Measurements from ENCODE around the gene QRFPR. TPM values are rescaled to one million over a fixed set of nuclear protein-coding genes. Genes with fewer than 3 reads are reported as not detected.

Gene QRFPR
- total RNA-seq, 4 donors from 2014 or later: 0.82 TPM; not detected in 3

GRCh38 chr4:121304893-121305292 is 75.9 kb downstream of the QRFPR start:
- H3K4me1 ChIP-seq: peaks cover 0 to 21% (median 4%) of the 10 kb centered on the region in 4 donors
- no peaks in the 10 kb centered on the region for H3K9me3 ChIP-seq
- peak; percentile 11 for DNase-seq
- H3K27me3 ChIP-seq: no peaks in the 10 kb centered on the region
- in situ Hi-C loops (cut with MboI; ENCODE audit: low pct_ligation_motif_present in 1 of 4, low pct_unique_long_range_greater_than_20kb in 1 of 4, low sequenced_read_pairs in 3 of 4): no loop called here
- TF ChIP-seq POLR2AphosphoS5 (IDR thresholded peaks at IDR 0.05) (no peak), EP300 (IDR thresholded peaks at IDR 0.05; ENCODE audit: low read depth) (no peak), CTCF (IDR thresholded peaks at IDR 0.05) (no peak), POLR2A (IDR thresholded peaks at IDR 0.05) (no peak)
- WGBS, 2 donors (ENCODE audit: low coverage in 1 of 2): 38 to 54% methylated on average over 1 of the region's 1 CpG
- no peaks in the 10 kb centered on the region for H3K36me3 ChIP-seq
- H3K4me3 ChIP-seq: no peak overlapping the region
- no peak overlapping the region for H3K27ac ChIP-seq
- intact Hi-C loops (cut with DNase I; ENCODE audit: low total_unique reads): no loop called here

- no peak for DNase-seq
- Histone ChIP-seq H3K4me1 (peaks cover 0 to 8% (median 3%) of the 10 kb centered on the region in 4 donors), H3K4me3 (no peak overlapping the region), H3K36me3 (no peaks in the 10 kb centered on the region), H3K9me3 (no peaks in the 10 kb centered on the region), H3K27ac (no peak overlapping the region), H3K27me3 (no peaks in the 10 kb centered on the region)
- in situ Hi-C loops (cut with MboI; ENCODE audit: low pct_ligation_motif_present in 1 of 4, low pct_unique_long_range_greater_than_20kb in 1 of 4, low sequenced_read_pairs in 3 of 4) (no loop called here), intact Hi-C loops (cut with DNase I; ENCODE audit: low total_unique reads) (no loop called here)
- TF ChIP-seq POLR2A (IDR thresholded peaks at IDR 0.05) (no peak), POLR2AphosphoS5 (IDR thresholded peaks at IDR 0.05) (no peak), EP300 (IDR thresholded peaks at IDR 0.05; ENCODE audit: low read depth) (no peak)
- 74 to 79% methylated on average over 3 of the region's 3 CpGs for WGBS, 2 donors (ENCODE audit: low coverage in 1 of 2)
Observed at GRCh38 chr4:121299367-121299766, 81.5 kb downstream of the QRFPR start.

GRCh38 chr4:121283319-121283718 is 97.5 kb downstream of the QRFPR start:
- 83% methylated on average over 1 of the region's 1 CpG; no CpG with 5 or more reads in 1 of the 2 donors for WGBS, 2 donors (ENCODE audit: low coverage in 1 of 2)
- TF ChIP-seq CTCF (IDR thresholded peaks at IDR 0.05) (no peak), POLR2A (IDR thresholded peaks at IDR 0.05) (no peak), POLR2AphosphoS5 (IDR thresholded peaks at IDR 0.05) (no peak), EP300 (IDR thresholded peaks at IDR 0.05; ENCODE audit: low read depth) (no peak)

GRCh38 chr4:121280425-121280824 is 100.4 kb downstream of the QRFPR start:
- H3K27ac ChIP-seq: no peak overlapping the region
- WGBS, 2 donors (ENCODE audit: low coverage in 1 of 2): 56% methylated on average over 1 of the region's 1 CpG; no CpG with 5 or more reads in 1 of the 2 donors
- no peak overlapping the region for H3K4me3 ChIP-seq
- H3K4me1 ChIP-seq: no peaks in the 10 kb centered on the region
- TF ChIP-seq CTCF (IDR thresholded peaks at IDR 0.05): no peak
- no peak for TF ChIP-seq POLR2A (IDR thresholded peaks at IDR 0.05)
- no peak for TF ChIP-seq EP300 (IDR thresholded peaks at IDR 0.05; ENCODE audit: low read depth)
- TF ChIP-seq POLR2AphosphoS5 (IDR thresholded peaks at IDR 0.05): no peak
- no peaks in the 10 kb centered on the region for H3K36me3 ChIP-seq
- intact Hi-C loops (cut with DNase I; ENCODE audit: low total_unique reads) (no loop called here), in situ Hi-C loops (cut with MboI; ENCODE audit: low pct_ligation_motif_present in 1 of 4, low pct_unique_long_range_greater_than_20kb in 1 of 4, low sequenced_read_pairs in 3 of 4) (no loop called here)
- H3K9me3 ChIP-seq: no peaks in the 10 kb centered on the region
- no peak for DNase-seq
- H3K27me3 ChIP-seq: no peaks in the 10 kb centered on the region

More at GRCh38 chr4:121283319-121283718, 97.5 kb downstream of the QRFPR start:
- Histone ChIP-seq H3K4me3 (no peak overlapping the region), H3K36me3 (no peaks in the 10 kb centered on the region), H3K4me1 (no peaks in the 10 kb centered on the region), H3K27me3 (no peaks in the 10 kb centered on the region), H3K27ac (no peak overlapping the region), H3K9me3 (no peaks in the 10 kb centered on the region)
- in situ Hi-C loops (cut with MboI; ENCODE audit: low pct_ligation_motif_present in 1 of 4, low pct_unique_long_range_greater_than_20kb in 1 of 4, low sequenced_read_pairs in 3 of 4): no loop called here
- intact Hi-C loops (cut with DNase I; ENCODE audit: low total_unique reads): no loop called here
- DNase-seq: no peak

GRCh38 chr4:121278811-121279368 is 101.9 kb downstream of the QRFPR start:
- Histone ChIP-seq H3K36me3 (no peaks in the 10 kb centered on the region), H3K4me3 (no peak overlapping the region), H3K27ac (no peak overlapping the region), H3K27me3 (no peaks in the 10 kb centered on the region), H3K4me1 (no peaks in the 10 kb centered on the region), H3K9me3 (no peaks in the 10 kb centered on the region)
- WGBS, 2 donors (ENCODE audit: low coverage in 1 of 2): 71 to 86% methylated on average over 4 of the region's 4 CpGs
- TF ChIP-seq POLR2AphosphoS5 (IDR thresholded peaks at IDR 0.05) (no peak), EP300 (IDR thresholded peaks at IDR 0.05; ENCODE audit: low read depth) (no peak), CTCF (IDR thresholded peaks at IDR 0.05) (no peak), POLR2A (IDR thresholded peaks at IDR 0.05) (no peak)
- in situ Hi-C loops (cut with MboI; ENCODE audit: low pct_ligation_motif_present in 1 of 4, low pct_unique_long_range_greater_than_20kb in 1 of 4, low sequenced_read_pairs in 3 of 4) (no loop called here), intact Hi-C loops (cut with DNase I; ENCODE audit: low total_unique reads) (no loop called here)
- no peak for DNase-seq
